GM21526 (cell line): Measurements from ENCODE around the gene ZNF554.
A peak's percentile ranks its signal among the peaks of the same experiment; 100 is the strongest.

ENCODE experiments used
- ATAC-seq: cut with Tn5 transposase; IDR thresholded peaks from one replicate; pipeline ENCODE4 v1.9.1; 2021; ENCODE audit warnings: moderate library complexity; ENCODE audit not compliant: unreplicated experiment, low FRiP score

Gene ZNF554

DNA sequence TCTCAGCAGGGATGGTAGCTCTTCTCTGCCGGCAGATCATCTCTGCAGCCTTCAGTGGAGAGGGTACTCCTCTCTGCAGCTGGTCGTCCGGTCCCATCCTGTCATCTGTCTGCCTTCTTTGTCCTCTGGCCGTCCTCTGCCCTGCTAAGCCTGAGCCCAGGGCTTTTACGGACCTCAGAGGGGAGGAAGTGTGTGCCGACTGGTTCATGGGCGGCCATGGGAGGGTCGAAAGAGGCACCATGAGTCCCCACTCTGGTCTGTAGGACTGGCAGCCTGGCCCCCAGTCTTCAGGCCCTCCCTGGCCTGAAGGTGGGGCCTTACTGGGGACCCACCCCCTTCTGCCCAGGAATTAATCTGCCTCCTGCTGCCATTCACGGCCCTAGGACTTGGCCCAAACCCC, 4.0 kb downstream of the ZNF554 start:
- no peak for ATAC-seq

DNA sequence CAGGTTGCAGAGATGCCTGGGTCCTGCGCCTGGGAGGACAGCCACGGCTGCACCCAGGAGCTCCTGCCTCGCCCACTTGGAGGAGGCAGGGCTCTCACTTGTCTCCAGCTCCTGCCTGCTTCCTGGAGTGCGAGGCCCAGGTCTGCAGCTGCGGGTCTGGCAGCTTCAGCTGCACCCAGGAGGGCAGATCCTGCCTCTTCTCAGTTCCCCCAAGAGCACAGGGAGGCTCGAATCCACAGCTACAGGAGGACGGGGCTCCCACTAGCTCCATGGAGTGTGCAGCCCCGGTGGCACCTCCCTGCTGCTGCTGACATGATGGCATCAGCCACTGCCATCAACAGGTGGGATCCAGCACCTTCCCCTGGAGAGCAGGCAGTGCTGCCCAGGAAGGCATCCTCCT, 4.5 kb downstream of the ZNF554 start:
- no peak for ATAC-seq

- ATAC-seq = no peak
Measured at GRCh38 chr19:2827022-2827421, 7.4 kb downstream of the ZNF554 start.

- no peak for ATAC-seq
Measured at GRCh38 chr19:2827840-2828489, 8.3 kb downstream of the ZNF554 start.

- ATAC-seq = no peak
Measured at GRCh38 chr19:2834294-2834871, 14.7 kb downstream of the ZNF554 start.

GRCh38 chr19:2837430-2837829, 17.8 kb downstream of the ZNF554 start:
- no peak for ATAC-seq

- ATAC-seq = peak; percentile 88
Measured at GRCh38 chr19:2840794-2841791, 21.4 kb downstream of the ZNF554 start, which contains the start of gene ZNF555. ZNF555 (plus strand) TSS chr19:2841475; CDS start chr19:2841573, 98 bp downstream.

DNA sequence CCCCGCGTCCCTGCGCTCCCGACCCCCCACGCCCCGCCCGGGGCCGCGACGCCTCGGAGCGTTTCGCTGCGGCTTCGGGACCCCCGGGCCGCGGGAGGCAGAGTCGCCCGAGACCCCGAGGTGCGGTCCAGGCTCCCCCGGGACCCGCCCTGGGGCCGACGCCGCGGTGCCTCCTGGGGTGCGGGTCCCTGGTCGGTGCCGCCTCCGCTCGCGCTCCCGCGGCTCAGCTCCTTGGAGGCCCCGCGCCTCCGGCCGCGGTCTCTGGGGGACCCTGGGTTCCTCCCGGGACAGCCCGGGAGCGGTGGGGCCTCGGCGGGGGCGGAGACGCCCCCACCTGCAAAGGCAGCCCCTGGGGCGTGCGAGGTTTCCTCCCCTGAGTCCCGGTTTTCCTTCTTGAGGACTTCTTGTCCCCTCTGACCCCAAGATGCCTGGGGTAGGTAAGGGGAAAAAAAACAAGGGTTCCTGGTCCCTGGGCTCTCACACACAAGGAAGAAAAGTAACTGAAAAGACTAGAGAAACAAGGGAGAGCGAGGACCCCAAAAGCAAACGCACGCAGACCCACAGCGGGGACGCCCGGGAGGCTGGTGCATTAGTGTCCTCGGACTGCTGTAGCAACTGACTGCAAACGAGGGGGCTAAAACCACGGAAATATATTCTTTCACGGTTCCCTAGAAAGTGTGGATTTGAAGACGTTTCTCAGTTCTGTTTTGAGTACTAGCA, 22.3 kb downstream of the ZNF554 start:
- peak; percentile 9 for ATAC-seq

DNA sequence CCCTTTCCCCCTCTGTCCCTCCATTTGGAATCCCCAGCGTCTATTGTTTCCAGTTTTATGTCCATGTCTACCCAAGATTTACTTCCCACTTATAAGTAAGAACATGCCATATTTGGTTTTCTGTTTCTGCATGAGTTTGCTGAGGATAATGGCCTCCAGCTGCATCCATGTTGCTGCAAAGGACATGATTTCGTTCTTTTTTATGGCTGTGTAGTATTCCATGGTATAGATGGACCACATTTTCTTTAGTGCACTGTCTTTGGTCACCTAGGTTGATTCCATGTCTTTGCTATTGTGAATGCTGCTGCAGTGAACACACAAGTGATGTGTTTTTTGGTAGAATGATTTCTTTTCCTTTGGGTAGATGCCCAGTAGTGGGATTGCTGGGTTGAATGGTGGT, 25.4 kb downstream of the ZNF554 start:
- ATAC-seq = no peak

GRCh38 chr19:2846180-2846894, 26.7 kb downstream of the ZNF554 start:
- no peak for ATAC-seq

DNA sequence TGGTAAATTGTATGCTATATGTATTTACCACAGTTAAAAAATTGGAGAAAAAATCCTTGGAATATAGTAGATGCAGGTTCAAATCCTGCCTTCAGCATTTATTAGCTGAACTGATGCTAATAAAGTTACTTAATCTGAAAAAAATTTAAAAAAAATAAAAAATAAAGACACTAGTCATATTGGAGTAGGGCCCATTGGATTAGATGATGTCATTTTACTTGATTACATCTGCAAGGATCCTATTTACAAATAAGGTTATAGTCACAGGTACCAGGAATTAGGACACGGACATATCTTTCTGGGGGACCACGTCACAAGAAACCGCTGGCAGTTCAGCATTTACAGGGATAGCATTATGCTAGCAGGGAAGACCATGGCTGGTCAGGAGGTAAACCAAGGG, 27.8 kb downstream of the ZNF554 start:
- no peak for ATAC-seq

DNA sequence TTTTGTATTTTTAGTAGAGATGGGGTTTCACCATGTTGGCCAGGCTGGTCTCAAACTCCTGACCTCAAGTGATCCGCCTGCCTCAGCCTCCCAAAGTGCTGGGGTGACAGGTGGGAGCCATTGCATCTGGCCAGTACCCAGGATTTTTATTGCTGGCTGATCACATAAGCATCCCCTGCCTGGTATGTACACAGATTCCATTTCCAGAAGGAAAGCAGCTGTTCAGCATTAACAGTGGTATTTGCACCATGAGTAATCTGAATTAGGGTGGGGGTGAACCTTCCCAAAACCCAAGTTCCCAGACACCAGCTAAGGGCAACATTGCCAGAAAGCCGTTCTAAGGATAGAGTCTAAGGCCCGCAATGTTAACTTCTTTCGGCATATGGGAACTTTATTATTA, 28.9 kb downstream of the ZNF554 start:
- no peak for ATAC-seq

- ATAC-seq = no peak
Measured at GRCh38 chr19:2850256-2850925, 30.7 kb downstream of the ZNF554 start.

DNA sequence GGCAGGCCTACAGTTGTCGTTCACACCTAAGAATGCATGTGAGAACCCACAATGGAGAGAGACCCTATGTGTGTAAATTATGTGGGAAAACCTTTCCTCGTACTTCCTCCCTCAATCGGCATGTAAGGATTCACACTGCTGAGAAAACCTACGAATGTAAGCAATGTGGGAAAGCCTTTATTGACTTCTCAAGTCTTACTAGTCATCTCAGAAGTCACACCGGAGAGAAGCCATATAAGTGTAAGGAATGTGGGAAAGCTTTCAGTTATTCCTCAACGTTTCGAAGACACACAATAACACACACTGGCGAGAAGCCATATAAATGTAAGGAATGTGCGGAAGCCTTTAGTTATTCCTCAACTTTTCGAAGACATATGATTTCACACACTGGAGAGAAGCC, 32.9 kb downstream of the ZNF554 start:
- no peak for ATAC-seq

- ATAC-seq = no peak
Measured at GRCh38 chr19:2853015-2853606, 33.4 kb downstream of the ZNF554 start.

GRCh38 chr19:2854849-2855248, 35.2 kb downstream of the ZNF554 start:
- no peak for ATAC-seq

- no peak for ATAC-seq
Measured at GRCh38 chr19:2856457-2857050, 36.9 kb downstream of the ZNF554 start.

DNA sequence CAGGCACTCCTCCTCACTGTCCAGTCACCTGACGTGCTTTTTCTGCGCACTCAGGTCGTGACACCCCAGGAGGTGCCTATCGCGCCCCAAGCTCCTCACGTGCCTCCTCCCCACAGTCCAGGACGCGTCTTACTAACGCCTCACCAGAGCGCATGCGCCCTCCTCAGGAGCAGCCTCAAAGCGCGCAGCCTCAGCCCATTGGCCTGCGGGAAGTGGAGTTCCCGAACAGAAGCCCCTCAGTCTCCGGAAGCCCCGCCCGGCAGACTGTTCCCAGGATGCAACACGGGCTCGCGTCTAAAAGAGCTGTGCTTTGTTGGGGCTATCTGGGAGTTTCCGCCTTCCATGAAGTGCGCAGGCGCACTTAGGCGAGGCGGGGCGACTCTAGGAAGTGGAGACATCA, 39.2 kb downstream of the ZNF554 start:
- ATAC-seq = no peak

DNA sequence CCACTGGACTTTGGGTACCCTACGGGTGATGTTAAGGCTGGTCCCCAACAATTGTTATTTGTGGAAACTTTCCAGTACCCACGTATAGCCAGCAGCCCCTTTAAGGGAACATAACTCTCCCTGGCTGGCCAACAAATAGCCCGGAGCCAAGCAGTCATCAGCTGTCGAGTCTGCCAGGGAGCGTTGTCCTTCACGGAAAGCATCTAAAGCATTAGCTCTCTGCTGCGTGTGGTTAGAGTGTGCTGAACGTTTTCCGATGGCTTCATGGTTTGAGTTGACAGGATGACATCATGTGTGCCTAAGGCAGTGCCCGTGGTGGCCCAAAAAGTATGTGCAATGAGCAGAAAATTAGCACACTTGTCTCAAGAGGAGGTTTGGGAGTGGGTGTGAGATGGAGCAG, 44.1 kb downstream of the ZNF554 start:
- ATAC-seq = no peak
